DOHH2 (cell line): ENCODE results near the gene TMSB10.

Source experiments
- CTCF ChIP-seq: fragments of 200-600 bp; sonication (generic); IDR thresholded peaks from one replicate; pipeline ENCODE4 v1.5.1; 2014; ENCODE audit warnings: antibody characterized with exemption, mild to moderate bottlenecking, low read depth, low read length; ENCODE audit not compliant: poor library complexity, severe bottlenecking
- EZH2phosphoT487 ChIP-seq: fragments of 200-600 bp; sonication (generic); IDR thresholded peaks from 2 replicates; pipeline ENCODE4 v1.6.1; 2017; ENCODE audit warnings: borderline replicate concordance, mild to moderate bottlenecking, antibody characterized with exemption, low read length, moderate library complexity, mixed read lengths

- no peak for TF ChIP-seq CTCF
- no peak for TF ChIP-seq EZH2phosphoT487
Measured at GRCh38 chr2:84889332-84889731, 16.1 kb upstream of the TMSB10 start.
